SJCRH30 (cell line): ENCODE measurements around the gene UGT1A4. TPM values are rescaled to one million over a fixed set of nuclear protein-coding genes. Genes with fewer than 3 reads are reported as not detected.

Source experiments
- DNase-seq, 2 experiments: peaks; one replicate each; pipeline ENCODE4 v3.0.0-alpha.2; 2015 to 2020
- H3K27ac ChIP-seq: fragments of 250-450 bp; sonication (Bioruptor Pico); 2 replicates; pipeline ENCODE4 v1.5.1; 2020; ENCODE audit warnings: mild to moderate bottlenecking, moderate library complexity
- H3K27me3 ChIP-seq: fragments of 250-450 bp; sonication (Bioruptor Pico); 2 replicates; pipeline ENCODE4 v1.5.1; 2020; ENCODE audit warnings: mild to moderate bottlenecking, moderate library complexity
- H3K36me3 ChIP-seq: fragments of 250-450 bp; sonication (Bioruptor Pico); 2 replicates; pipeline ENCODE4 v1.5.1; 2020; ENCODE audit warnings: mild to moderate bottlenecking, moderate library complexity
- H3K4me1 ChIP-seq: fragments of 250-450 bp; sonication (Bioruptor Pico); 2 replicates; pipeline ENCODE4 v1.5.1; 2020; ENCODE audit warnings: mild to moderate bottlenecking, moderate library complexity
- H3K4me3 ChIP-seq: fragments of 250-450 bp; sonication (Bioruptor Pico); 2 replicates; pipeline ENCODE4 v1.5.1; 2020; ENCODE audit warnings: mild to moderate bottlenecking, moderate library complexity
- H3K9me3 ChIP-seq: fragments of 250-450 bp; sonication (Bioruptor Pico); replicated peaks from 2 replicates; pipeline ENCODE4 v1.5.1; 2020; ENCODE audit warnings: mild to moderate bottlenecking, moderate library complexity
- total RNA-seq: library from RNA; depleted of rRNA; stranded (reverse); fragments of >200 nt; shearing (Covaris generic); gene quantifications from 2 replicates; pipeline ENCODE4 v1.2.3, GENCODE V29; 2014

Gene UGT1A4
- total RNA-seq, 1 experiment from 2014 or later, result not detected

DNA sequence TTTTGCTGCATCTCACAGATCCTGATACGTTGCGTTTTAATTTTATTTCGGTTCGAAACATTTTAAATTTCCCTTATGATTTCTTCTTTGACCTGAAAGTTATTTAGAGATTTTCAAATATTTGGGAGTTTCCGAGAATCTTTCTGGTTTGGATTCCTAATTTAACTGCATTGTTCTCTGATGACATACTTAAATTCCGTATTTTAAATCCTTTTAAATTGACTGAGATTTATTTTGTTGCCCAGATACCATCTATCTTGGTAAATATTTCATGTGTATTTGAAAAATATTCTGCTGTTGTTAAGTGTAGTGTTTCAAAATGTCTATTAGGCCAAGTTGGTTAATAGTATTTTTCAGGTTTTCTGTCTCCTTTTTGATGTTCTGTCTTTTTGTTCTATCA, 97.3 kb downstream of the UGT1A4 start:
- Histone ChIP-seq H3K4me1 (peaks cover 3% of the 10 kb centered on the region; the same call in 1 of the 2 replicates), H3K4me3 (no peak overlapping the region), H3K9me3 (no peaks in the 10 kb centered on the region), H3K27me3 (no peaks in the 10 kb centered on the region; the same call in 1 of the 2 replicates), H3K27ac (no peak overlapping the region), H3K36me3 (no peaks in the 10 kb centered on the region)
- DNase-seq, result no peak

DNA sequence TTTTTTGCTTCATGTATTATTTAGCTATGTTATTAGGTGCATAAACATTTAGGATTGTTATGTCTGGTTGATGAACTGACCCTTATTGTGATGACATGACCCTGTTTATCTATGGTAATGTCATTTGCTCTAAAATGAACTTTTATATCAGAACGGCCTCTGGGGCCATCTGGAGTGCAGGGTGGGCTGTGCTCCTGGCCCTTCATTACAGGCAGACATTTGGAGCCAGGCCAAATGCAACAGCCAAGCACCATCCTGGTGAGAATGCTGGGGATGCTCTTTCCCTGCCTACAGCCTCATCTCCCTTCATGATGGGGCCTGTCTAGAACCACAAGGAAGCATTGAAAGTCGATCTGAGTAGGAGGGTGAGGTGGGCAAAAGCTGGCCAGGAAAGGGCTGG, 97.8 kb downstream of the UGT1A4 start:
- Histone ChIP-seq H3K27me3 (no peaks in the 10 kb centered on the region; the same call in 1 of the 2 replicates), H3K4me1 (peaks cover 3% of the 10 kb centered on the region; the same call in 1 of the 2 replicates), H3K9me3 (no peaks in the 10 kb centered on the region), H3K4me3 (no peak overlapping the region), H3K36me3 (no peaks in the 10 kb centered on the region), H3K27ac (no peak overlapping the region)
- peak in 1 of 2 experiments; percentile 21 for DNase-seq

DNA sequence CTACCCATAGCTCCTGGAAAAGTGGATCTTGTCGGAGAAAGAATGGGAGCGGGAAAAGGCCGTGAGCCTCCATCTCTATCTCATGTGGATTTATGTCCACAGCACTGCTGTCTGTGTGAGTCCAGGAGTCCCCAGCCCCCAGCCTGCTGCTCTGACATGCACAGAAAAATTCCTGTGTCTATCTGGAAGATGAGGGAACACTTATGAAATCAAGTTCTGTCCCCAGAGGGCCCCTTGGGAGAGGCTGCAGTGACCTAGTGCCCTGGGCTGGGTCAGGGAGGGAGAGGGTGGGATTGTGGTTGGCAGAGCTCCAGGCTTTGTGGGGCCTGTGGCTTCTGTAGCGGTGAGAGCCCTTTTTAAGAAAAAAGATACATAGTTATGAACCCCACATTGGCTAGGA, 98.2 kb downstream of the UGT1A4 start:
- no peak overlapping the region for H3K27ac ChIP-seq
- H3K9me3 ChIP-seq, result no peaks in the 10 kb centered on the region
- peaks cover 3% of the 10 kb centered on the region; the same call in 1 of the 2 replicates for H3K4me1 ChIP-seq
- no peaks in the 10 kb centered on the region; the same call in none of the 2 replicates for H3K27me3 ChIP-seq
- H3K36me3 ChIP-seq, result no peaks in the 10 kb centered on the region
- DNase-seq, result no peak
- no peak overlapping the region for H3K4me3 ChIP-seq

DNA sequence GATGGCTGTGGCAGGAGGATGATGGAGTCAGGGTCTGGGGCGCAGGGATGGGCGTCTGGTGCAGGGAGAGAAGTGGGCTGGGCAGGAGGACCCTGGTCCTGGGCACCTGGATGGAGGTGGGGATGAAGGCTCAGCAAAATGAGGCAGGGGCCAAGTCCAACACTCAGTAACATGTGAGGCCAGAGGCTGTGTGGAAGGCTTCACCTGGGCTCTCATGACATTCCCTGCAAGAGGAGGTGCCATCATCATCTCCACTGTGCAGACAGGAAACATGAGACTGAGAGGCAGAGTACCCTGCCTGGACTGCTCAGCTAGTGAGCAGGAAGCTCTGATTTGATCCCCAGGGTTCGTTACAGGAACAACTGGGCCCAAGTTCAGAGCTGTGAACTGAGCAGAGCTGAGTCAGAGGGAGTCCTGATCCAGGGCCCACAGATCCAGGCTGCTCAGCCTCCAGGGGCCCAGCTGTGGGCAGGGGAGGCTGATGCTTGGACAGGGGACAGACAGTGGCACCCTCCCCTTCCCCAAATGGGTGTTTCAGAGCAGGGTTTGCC, 98.9 kb downstream of the UGT1A4 start:
- Histone ChIP-seq H3K27me3 (no peaks in the 10 kb centered on the region; the same call in none of the 2 replicates), H3K36me3 (no peaks in the 10 kb centered on the region), H3K9me3 (no peaks in the 10 kb centered on the region), H3K27ac (no peak overlapping the region), H3K4me3 (no peak overlapping the region), H3K4me1 (peaks cover 3% of the 10 kb centered on the region; the same call in 1 of the 2 replicates)
- no peak for DNase-seq

DNA sequence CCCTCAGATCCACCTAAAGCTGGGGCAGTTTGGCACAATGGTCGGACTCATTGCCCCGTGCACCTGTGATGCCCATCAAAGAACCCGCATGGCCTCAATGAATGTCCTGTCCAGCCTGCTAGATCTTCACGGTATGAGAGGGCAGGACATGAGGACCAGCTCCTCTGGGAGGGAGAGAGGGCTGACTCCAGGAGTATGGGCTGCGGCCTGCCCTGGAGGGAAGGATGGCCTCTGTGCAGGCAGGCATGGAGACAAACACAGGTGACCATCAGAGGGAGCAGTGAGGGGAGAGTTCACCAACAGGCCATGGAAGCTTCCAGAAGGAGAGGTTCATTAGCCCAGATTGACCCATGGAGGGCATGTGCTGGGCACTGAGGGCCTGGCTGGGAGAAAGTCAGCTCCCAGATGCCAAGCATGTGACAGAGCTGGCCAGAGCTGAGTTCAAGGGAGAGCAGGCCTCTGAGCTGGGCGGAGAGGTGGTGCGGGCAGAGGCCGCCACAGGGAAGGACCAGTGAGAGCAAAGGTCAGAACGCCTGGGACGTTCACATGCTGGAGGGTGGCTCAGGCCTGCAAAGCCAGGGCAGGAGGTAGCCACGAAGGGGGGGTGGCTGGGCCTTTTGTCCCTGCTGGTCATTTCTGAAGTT, 99.6 kb downstream of the UGT1A4 start:
- Histone ChIP-seq H3K4me1 (peaks cover 3% of the 10 kb centered on the region; the same call in 1 of the 2 replicates), H3K36me3 (no peaks in the 10 kb centered on the region), H3K27ac (no peak overlapping the region), H3K27me3 (no peaks in the 10 kb centered on the region; the same call in none of the 2 replicates), H3K9me3 (no peaks in the 10 kb centered on the region), H3K4me3 (no peak overlapping the region)
- DNase-seq, result no peak

DNA sequence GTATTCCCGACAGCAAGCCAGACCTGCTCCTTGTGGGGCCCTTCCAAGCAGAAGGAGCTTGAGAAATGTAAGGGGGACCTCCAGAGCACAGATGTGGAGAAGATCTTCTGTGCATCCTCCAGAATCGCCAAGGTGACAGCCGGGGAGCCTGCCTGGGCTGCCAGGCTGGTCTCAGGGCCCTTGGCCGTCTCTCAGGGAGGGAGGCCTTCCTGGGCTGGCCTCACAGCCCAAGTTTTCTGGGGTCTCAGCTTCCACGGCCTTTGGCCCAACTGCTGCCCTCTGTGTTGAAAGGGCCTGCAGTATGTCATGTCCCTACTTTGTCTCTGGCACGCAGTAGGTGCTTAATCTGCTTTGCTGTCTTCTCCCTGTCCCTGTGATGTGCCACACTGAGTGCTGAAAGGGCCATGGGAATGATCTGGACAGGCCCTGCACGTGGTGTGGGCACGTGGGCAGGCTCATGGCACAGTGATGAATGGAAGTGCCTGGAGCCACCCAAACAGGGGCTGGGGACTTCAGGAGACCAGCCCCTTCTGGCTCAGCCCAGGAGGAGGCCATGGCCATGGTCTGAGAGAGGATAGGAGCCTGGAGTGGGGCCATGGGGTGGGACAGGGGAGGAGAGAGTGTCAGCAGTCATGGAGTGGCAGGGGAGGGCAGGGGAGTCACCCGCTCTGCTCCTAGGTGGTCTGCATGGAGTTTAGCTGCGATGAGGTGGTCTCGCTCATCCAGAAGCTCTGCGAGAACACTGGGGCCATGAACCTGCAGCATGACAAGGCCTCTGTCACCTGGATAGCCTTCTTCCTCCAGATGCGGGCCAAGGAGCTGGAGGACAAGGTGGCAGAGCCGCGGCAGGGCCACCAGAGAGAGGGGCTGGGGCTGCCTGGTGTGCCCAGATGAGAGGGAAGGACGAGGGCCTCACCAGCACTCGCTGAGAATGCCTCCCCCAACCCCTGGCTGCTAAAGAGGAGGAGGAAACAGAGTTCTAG, 100.4 kb downstream of the UGT1A4 start:
- Histone ChIP-seq H3K4me3 (no peak overlapping the region), H3K36me3 (no peaks in the 10 kb centered on the region), H3K9me3 (no peaks in the 10 kb centered on the region), H3K4me1 (peaks cover 3% of the 10 kb centered on the region; the same call in 1 of the 2 replicates), H3K27me3 (no peaks in the 10 kb centered on the region; the same call in none of the 2 replicates), H3K27ac (no peak overlapping the region)
- no peak for DNase-seq

DNA sequence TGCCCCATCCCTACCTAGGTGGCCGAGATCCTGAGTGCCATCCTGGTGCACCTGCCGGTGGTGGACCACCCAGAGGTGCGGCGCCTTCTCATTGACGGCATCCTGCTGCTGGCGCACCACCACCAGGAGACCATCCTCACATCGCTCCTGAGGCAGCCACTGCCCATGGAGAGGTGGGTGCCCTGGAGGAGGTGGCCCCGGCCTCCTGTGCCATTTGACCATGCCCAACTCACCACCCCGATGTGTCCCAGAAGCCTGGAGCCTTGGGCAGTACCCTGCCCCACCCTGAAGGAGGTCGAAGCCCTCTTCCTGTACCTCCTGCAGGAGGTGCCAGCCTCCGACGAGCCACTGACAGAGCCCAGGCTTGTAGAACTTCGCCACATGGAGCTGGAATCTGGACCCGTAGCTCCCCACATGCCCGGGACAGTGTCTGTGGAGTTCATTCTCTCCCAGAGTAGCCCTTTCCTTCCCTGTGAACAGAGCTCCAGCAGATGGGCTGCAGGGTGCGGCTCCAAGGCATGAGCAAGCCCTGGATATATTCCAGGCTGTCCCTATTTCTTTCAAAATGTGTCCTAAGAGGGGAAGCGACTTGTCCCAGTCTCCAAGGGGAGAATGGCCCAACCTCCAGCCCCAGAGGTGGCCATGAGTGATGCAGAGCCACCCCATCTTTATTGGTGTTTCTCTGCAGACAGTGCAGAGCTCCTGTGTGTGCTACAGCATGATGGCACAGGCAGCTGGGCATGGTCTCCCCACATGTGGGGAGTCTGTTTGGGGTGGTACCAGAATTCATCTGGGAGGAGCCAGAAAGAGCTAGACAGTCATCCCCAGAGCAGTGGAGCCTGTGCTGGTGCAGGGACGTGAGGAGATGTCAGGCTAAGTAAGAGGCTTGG, 101.6 kb downstream of the UGT1A4 start:
- Histone ChIP-seq H3K27me3 (no peaks in the 10 kb centered on the region; the same call in none of the 2 replicates), H3K27ac (no peak overlapping the region), H3K4me3 (no peak overlapping the region), H3K36me3 (no peaks in the 10 kb centered on the region), H3K9me3 (no peaks in the 10 kb centered on the region), H3K4me1 (peaks cover 3% of the 10 kb centered on the region; the same call in 1 of the 2 replicates)
- no peak for DNase-seq

DNA sequence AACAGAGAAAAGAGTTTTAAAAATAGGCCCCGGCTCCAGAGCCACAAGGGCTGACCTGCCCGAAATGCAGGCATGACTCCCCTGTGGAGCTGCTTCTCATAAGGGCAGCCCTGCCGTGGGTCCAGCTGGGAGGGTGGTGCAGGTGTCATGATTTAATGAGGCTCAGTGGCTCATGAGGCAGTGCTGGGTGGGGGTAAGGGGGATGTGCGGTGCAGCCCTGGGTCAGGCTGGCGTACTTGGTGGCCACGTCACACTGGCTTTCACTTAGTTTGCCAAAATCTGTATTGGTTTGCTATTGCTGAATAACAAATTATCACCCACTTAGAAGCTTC, 102.2 kb downstream of the UGT1A4 start:
- DNase-seq, result no peak
- no peaks in the 10 kb centered on the region for H3K9me3 ChIP-seq
- H3K36me3 ChIP-seq, result no peaks in the 10 kb centered on the region
- H3K27me3 ChIP-seq, result no peaks in the 10 kb centered on the region; the same call in none of the 2 replicates
- H3K27ac ChIP-seq, result no peak overlapping the region
- H3K4me1 ChIP-seq, result peaks cover 3% of the 10 kb centered on the region; the same call in 1 of the 2 replicates
- H3K4me3 ChIP-seq, result no peak overlapping the region

DNA sequence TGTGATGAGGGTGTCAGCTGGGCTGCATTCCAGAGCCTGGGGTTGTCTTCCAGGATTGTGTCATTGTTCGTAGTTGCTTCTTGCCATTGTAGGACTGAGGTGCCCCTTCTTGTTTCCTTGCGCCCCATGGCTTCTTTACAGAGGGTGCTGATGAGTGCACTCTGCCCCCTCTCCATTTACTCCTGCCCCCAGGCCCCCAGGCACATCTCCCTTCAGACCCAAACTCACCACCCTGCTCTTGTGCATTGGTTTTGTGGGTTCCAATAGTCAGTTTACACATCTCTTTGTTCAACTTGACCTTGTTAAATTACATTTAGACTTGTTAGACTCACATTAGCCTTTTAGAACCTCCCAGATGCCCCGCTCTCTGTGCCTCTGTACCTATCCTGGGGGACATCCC, 102.7 kb downstream of the UGT1A4 start:
- no peaks in the 10 kb centered on the region for H3K36me3 ChIP-seq
- DNase-seq, result no peak

DNA sequence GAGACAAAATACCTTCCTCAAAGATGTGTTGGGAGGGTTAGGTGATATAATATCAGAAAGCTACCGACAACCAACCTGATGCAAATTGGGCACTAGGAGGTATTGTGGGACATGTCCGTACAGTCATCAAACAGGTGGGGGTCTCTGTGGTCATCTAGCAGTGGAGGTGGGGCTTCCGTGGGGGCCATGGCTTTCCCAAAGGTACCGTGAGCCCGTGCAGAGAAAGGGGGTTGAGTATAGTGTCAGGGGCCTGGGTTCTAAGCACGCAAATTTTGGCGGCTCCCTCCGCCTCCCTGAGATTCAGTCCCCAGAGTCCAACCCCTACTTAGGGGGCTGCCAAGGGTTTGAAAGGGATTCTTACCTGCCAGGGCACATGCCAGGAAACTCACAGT, 103.2 kb downstream of the UGT1A4 start:
- no peak overlapping the region for H3K27ac ChIP-seq
- H3K36me3 ChIP-seq, result no peaks in the 10 kb centered on the region
- no peaks in the 10 kb centered on the region for H3K9me3 ChIP-seq
- no peaks in the 10 kb centered on the region; the same call in 1 of the 2 replicates for H3K4me1 ChIP-seq
- no peak for DNase-seq
- H3K27me3 ChIP-seq, result no peaks in the 10 kb centered on the region; the same call in 1 of the 2 replicates
- H3K4me3 ChIP-seq, result no peak overlapping the region

More for the DNA sequence above, 102.7 kb downstream of the UGT1A4 start:
- no peak overlapping the region for H3K27ac ChIP-seq
- H3K27me3 ChIP-seq, result no peaks in the 10 kb centered on the region; the same call in 1 of the 2 replicates
- peaks cover 3% of the 10 kb centered on the region; the same call in 1 of the 2 replicates for H3K4me1 ChIP-seq
- H3K9me3 ChIP-seq, result no peaks in the 10 kb centered on the region
- no peak overlapping the region for H3K4me3 ChIP-seq

DNA sequence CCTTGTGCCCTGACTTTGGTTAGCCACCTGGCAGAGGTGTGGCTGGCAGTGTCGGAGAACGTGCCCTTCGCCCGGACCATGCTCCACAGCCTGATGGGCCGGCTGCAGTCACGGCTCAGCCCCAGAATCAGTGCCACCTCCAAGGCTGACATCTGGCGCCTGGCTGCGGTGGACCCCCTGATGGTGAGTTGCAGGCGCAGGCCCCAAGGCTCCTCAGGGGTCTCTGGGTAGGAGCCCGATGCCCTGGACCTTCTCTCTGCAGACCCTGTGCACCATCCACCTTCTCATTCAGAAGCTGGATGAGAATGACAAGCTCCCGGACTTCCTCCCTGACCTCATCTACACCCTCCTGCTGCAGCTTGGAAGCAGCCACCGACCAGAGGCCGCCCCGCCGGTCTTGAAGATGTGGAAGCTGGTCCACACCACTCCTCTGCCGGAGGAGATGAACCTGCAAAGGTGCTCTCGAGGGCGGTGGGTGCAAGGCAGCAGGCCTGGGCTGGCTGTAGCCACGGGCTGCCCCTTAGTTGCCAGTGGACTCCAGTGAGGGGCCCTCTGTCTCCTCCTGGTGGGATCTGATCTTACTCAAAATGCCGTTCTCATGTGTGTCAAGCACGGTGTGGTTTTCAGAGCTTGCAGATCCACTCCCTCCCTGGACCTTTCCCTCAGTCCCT, 103.7 kb downstream of the UGT1A4 start:
- Histone ChIP-seq H3K9me3 (no peaks in the 10 kb centered on the region), H3K4me3 (no peak overlapping the region), H3K4me1 (no peaks in the 10 kb centered on the region), H3K27me3 (no peaks in the 10 kb centered on the region; the same call in 1 of the 2 replicates), H3K27ac (no peak overlapping the region), H3K36me3 (no peaks in the 10 kb centered on the region)
- DNase-seq, result no peak
